ENCODE results near the gene CCDC85C. TPM values are rescaled to one million over a fixed set of nuclear protein-coding genes. Genes with fewer than 3 reads are reported as not detected.

The CCDC85C gene
- polyA plus RNA-seq, 1 experiment: 11.8 TPM

GRCh38 chr14:99513183-99513694, 90.8 kb downstream of the CCDC85C start:
- TF ChIP-seq, protein P1, sequence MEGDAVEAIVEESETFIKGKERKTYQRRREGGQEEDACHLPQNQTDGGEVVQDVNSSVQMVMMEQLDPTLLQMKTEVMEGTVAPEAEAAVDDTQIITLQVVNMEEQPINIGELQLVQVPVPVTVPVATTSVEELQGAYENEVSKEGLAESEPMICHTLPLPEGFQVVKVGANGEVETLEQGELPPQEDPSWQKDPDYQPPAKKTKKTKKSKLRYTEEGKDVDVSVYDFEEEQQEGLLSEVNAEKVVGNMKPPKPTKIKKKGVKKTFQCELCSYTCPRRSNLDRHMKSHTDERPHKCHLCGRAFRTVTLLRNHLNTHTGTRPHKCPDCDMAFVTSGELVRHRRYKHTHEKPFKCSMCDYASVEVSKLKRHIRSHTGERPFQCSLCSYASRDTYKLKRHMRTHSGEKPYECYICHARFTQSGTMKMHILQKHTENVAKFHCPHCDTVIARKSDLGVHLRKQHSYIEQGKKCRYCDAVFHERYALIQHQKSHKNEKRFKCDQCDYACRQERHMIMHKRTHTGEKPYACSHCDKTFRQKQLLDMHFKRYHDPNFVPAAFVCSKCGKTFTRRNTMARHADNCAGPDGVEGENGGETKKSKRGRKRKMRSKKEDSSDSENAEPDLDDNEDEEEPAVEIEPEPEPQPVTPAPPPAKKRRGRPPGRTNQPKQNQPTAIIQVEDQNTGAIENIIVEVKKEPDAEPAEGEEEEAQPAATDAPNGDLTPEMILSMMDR (IDR thresholded peaks at IDR 0.05; ENCODE audit: insufficient read depth, low read depth, low read length): no peak
- Histone ChIP-seq H3K27me3 (ENCODE audit: control insufficient read depth, insufficient read depth, low read length) (no peaks in the 10 kb centered on the region), H3K4me3 (ENCODE audit: low read depth, low read length) (no peak overlapping the region), H3K36me3 (ENCODE audit: control insufficient read depth, insufficient read depth, low read length) (peaks cover 35% of the 10 kb centered on the region)
- no peak for DNase-seq (ENCODE audit: low read depth)
- ChIA-PET CTCF (interaction anchor here (0.6 to 3.1 kb wide), 3 partner anchors 110 to 567 kb away, joined by 3 to 12 read pairs (median 3); no protein-coding TSS in a partner anchor), POLR2A (no interaction called here)

GRCh38 chr14:99512571-99513182, 91.3 kb downstream of the CCDC85C start:
- no peak for DNase-seq (ENCODE audit: low read depth)
- Histone ChIP-seq H3K27me3 (ENCODE audit: control insufficient read depth, insufficient read depth, low read length) (no peaks in the 10 kb centered on the region), H3K4me3 (ENCODE audit: low read depth, low read length) (no peak overlapping the region), H3K36me3 (ENCODE audit: control insufficient read depth, insufficient read depth, low read length) (peaks cover 40% of the 10 kb centered on the region)
- POLR2A ChIA-PET: no interaction called here
- TF ChIP-seq, protein P1 (IDR thresholded peaks at IDR 0.05; ENCODE audit: insufficient read depth, low read depth, low read length): no peak
- CTCF ChIA-PET: interaction anchor here (0.6 to 3.1 kb wide), 4 partner anchors 110 to 773 kb away, joined by 3 to 12 read pairs (median 4); no protein-coding TSS in a partner anchor

GRCh38 chr14:99512110-99512449, 91.9 kb downstream of the CCDC85C start:
- DNase-seq (ENCODE audit: low read depth): no peak
- ChIA-PET CTCF (interaction anchor here (0.8 to 3.1 kb wide), 3 partner anchors 111 to 773 kb away, joined by 3 to 12 read pairs (median 4); no protein-coding TSS in a partner anchor), POLR2A (no interaction called here)
- Histone ChIP-seq H3K27me3 (ENCODE audit: control insufficient read depth, insufficient read depth, low read length) (no peaks in the 10 kb centered on the region), H3K4me3 (ENCODE audit: low read depth, low read length) (no peak overlapping the region), H3K36me3 (ENCODE audit: control insufficient read depth, insufficient read depth, low read length) (peaks cover 45% of the 10 kb centered on the region)
- TF ChIP-seq, protein P1 (IDR thresholded peaks at IDR 0.05; ENCODE audit: insufficient read depth, low read depth, low read length): no peak

- ChIA-PET CTCF (interaction anchor here (1.2 to 3.1 kb wide), 2 partner anchors 111 to 117 kb away, joined by 4 to 12 read pairs; no protein-coding TSS in a partner anchor), POLR2A (no interaction called here)
- H3K27me3 ChIP-seq (ENCODE audit: control insufficient read depth, insufficient read depth, low read length): no peaks in the 10 kb centered on the region
- peaks cover 49% of the 10 kb centered on the region for H3K36me3 ChIP-seq (ENCODE audit: control insufficient read depth, insufficient read depth, low read length)
- TF ChIP-seq, protein P1 (IDR thresholded peaks at IDR 0.05; ENCODE audit: insufficient read depth, low read depth, low read length): no peak
- no peak overlapping the region for H3K4me3 ChIP-seq (ENCODE audit: low read depth, low read length)
- DNase-seq (ENCODE audit: low read depth): no peak
Observed at GRCh38 chr14:99511421-99512109, 92.4 kb downstream of the CCDC85C start.

DNA sequence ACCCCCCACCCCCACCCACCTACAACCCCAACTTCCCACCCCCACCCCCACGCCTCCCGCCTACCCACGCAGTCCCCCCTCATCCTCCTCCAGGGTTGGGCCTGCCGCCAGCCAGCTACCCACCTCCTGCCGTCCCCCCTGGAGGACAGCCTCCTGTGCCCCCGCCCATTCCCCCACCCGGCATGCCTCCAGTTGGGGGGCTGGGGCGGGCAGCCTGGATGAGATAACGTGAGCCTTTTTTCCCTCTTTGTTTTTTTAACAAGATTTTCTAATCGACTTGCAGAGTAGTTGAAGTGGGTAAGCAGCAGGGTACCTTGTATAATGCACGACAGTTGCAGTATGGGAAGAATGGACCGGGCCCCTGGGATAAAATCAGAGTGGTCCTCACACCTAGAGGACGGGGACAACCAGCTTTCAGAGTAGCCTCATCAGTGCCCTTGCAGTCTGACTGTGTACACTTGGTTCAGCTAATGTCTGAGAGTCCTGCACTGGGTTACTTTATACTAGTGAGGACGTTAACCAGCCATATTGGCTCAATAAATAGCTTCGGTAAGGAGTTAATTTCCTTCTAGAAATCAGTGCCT, 93.4 kb downstream of the CCDC85C start:
- ChIA-PET POLR2A (no interaction called here), CTCF (interaction anchor here (3.1 kb wide), 1 partner anchor 118 kb away, joined by 12 read pairs; no protein-coding TSS in a partner anchor)
- no peak for DNase-seq (ENCODE audit: low read depth)
- H3K27me3 ChIP-seq (ENCODE audit: control insufficient read depth, insufficient read depth, low read length): no peaks in the 10 kb centered on the region
- H3K4me3 ChIP-seq (ENCODE audit: low read depth, low read length): no peak overlapping the region
- H3K36me3 ChIP-seq (ENCODE audit: control insufficient read depth, insufficient read depth, low read length): peaks cover 46% of the 10 kb centered on the region
- TF ChIP-seq, protein P1 (IDR thresholded peaks at IDR 0.05; ENCODE audit: insufficient read depth, low read depth, low read length): no peak

All from BJ (cell line).